Stomach (tissue), 9 donors: ENCODE results near the gene LINGO4. TPM values are rescaled to one million over a fixed set of nuclear protein-coding genes. Genes with fewer than 3 reads are reported as not detected.
"Not testable (repeated sequence)": the region's sequence is repeated elsewhere in the genome, so short reads cannot be mapped to it uniquely, and the experiment has no call there.

Experiments
- DNase-seq, 2 donors: peaks; one replicate each; pipeline versions ENCODE4 v3.0.0 to v3.0.0-alpha.2; 2013 to 2019
- H3K27ac ChIP-seq, 5 donors: fragments of 200-600 bp in 4 of 5; sonication (generic) in 4 of 5; one replicate each; pipeline ENCODE4 v1.5.1; 2013 to 2019; ENCODE audit warnings: mild to moderate bottlenecking in 1 of 5, moderate library complexity in 1 of 5
- H3K27me3 ChIP-seq, 3 donors: fragments of 200-600 bp; sonication (generic); one replicate each; pipeline ENCODE4 v1.5.1; 2017 to 2019; ENCODE audit warnings: mixed run types in 1 of 3
- H3K36me3 ChIP-seq, 4 donors: fragments of 200-600 bp; sonication (generic); 1 replicate in 3 of 4; 2 replicates in 1 of 4; pipeline ENCODE4 v1.5.1; 2016 to 2019
- H3K4me1 ChIP-seq, 4 donors: fragments of 200-600 bp; sonication (generic); one replicate each; pipeline ENCODE4 v1.5.1; 2016 to 2019
- H3K4me3 ChIP-seq, 4 donors: fragments of 200-600 bp; sonication (generic) in 3 of 4; one replicate each; pipeline ENCODE4 v1.5.1; 2016 to 2019; ENCODE audit warnings: mild to moderate bottlenecking in 1 of 4
- H3K9me3 ChIP-seq, 4 donors: fragments of 200-600 bp; sonication (generic); one replicate each; pipeline ENCODE4 v1.5.1; 2016 to 2019
- EP300 ChIP-seq: sonication (generic); formaldehyde crosslinking; IDR thresholded peaks from one replicate; pipeline ENCODE4 v1.6.1; 2017; ENCODE audit warnings: antibody characterized with exemption
- POLR2A ChIP-seq, 4 donors: fragments of 450-650 bp; IDR thresholded peaks; one replicate each; pipeline ENCODE4 v1.6.1; 2016; ENCODE audit warnings: antibody characterized with exemption in 4 of 4, control low read depth in 2 of 4, mild to moderate bottlenecking in 1 of 4, moderate library complexity in 1 of 4
- POLR2AphosphoS5 ChIP-seq, 3 donors: sonication (generic); formaldehyde crosslinking; IDR thresholded peaks; one replicate each; pipeline ENCODE4 v1.6.1; 2016; ENCODE audit warnings: antibody characterized with exemption in 3 of 3
- WGBS, 5 donors: extraction: QIAGEN DNeasy Blood & Tissue Kit in 3 of 5; methylation state at CpG; one replicate each; pipeline versions ENCODE4 v1.1.5 to v1.1.7; 2013 to 2018; 5-methylcytosine and 5-hydroxymethylcytosine counted together
- intact Hi-C: fragments of 100-400 bp; cut with DNase I; formaldehyde crosslinking; loops from one replicate; pipeline ENCODE4 v1.15.1; 2023; ENCODE audit warnings: low total_unique reads
- polyA plus RNA-seq, 3 donors: library from polyadenylated mRNA; stranded (reverse); fragments of 200-250 nt; gene quantifications; one replicate each; pipeline ENCODE4 v1.2.3, GENCODE V29; 2013
- total RNA-seq, 5 donors: library from RNA; depleted of rRNA; stranded (reverse); fragments of >200 nt; gene quantifications; one replicate each; pipeline versions ENCODE4 v1.1.0 to v1.2.3, GENCODE V29; 2014 to 2016
- TF ChIP-seq, protein P1 (sequence below), 7 experiments: fragments of 450-650 bp in 4 of 7; fragments of 200-600 bp in 3 of 7; sonication (generic) in 3 of 7; IDR thresholded peaks; one replicate each; pipeline ENCODE4 v1.5.1; 2016 to 2019; ENCODE audit warnings: antibody characterized with exemption in 7 of 7, control low read depth in 2 of 7, mild to moderate bottlenecking in 1 of 7
- donor health status: healthy with polysubstance abuse.
- donor health status: Bipolar disorder and iron deficiency.
- donor health status: healthy.

The LINGO4 gene
- total and polyA plus RNA-seq, 8 donors = 0.06 to 3.2 TPM; not detected in 6

GRCh38 chr1:151776665-151777062 lies 28.6 kb downstream of the LINGO4 start:
- intact Hi-C loops = no loop called here
- H3K4me3 ChIP-seq = no peak overlapping the region
- no peak for DNase-seq
- H3K36me3 ChIP-seq = peaks cover 10 to 85% (median 74%) of the 10 kb centered on the region in 4 donors
- no peaks in the 10 kb centered on the region for H3K27me3 ChIP-seq
- H3K9me3 ChIP-seq = no peaks in the 10 kb centered on the region
- H3K27ac ChIP-seq = no peak overlapping the region
- WGBS, 5 donors = 78 to 95% (median 88%) methylated on average over 3 of the region's 3 CpGs
- TF ChIP-seq POLR2AphosphoS5 (IDR thresholded peaks at IDR 0.05) = no peak
- TF ChIP-seq POLR2A (IDR thresholded peaks at IDR 0.05) = no peak
- TF ChIP-seq EP300 = no peak
- TF ChIP-seq, protein P1, sequence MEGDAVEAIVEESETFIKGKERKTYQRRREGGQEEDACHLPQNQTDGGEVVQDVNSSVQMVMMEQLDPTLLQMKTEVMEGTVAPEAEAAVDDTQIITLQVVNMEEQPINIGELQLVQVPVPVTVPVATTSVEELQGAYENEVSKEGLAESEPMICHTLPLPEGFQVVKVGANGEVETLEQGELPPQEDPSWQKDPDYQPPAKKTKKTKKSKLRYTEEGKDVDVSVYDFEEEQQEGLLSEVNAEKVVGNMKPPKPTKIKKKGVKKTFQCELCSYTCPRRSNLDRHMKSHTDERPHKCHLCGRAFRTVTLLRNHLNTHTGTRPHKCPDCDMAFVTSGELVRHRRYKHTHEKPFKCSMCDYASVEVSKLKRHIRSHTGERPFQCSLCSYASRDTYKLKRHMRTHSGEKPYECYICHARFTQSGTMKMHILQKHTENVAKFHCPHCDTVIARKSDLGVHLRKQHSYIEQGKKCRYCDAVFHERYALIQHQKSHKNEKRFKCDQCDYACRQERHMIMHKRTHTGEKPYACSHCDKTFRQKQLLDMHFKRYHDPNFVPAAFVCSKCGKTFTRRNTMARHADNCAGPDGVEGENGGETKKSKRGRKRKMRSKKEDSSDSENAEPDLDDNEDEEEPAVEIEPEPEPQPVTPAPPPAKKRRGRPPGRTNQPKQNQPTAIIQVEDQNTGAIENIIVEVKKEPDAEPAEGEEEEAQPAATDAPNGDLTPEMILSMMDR (IDR thresholded peaks at IDR 0.05) = no peak
- no peaks in the 10 kb centered on the region for H3K4me1 ChIP-seq

DNA sequence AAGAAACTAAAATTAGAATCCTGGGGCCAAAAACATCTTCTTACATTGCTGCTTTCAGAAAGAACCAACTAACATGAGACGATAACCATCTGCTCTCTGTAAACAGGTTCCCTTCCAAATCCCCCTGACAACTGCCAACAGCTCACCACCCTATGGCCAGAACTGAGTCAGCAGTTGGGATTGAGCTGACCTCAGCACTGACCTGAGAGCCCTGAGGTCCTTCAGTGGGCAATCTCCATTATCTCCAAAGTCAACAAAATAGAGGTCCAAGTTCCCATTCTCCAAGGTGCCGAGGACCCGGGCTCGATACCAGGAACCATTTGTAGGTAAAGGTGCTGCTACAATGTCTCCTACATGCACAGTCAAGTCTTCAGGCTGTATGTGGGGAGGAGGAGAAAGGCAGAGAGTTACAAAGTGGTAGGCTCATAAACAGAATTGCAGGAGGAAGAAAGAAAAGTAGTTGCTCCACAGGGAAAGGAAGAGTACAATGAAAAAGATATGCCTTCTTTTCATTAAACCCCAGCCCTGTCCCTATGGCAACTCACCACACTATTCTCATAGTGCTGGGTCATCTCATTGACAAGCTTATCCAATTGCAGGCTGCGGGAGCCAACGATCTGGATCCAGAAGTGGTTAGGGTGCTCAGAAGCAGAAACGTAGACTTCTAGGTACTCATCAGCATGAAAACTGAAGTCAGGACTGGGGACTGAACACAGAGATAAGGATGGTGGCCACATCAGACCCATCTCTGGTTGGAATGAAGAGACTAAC lies 29.1 kb downstream of the LINGO4 start:
- intact Hi-C loops = no loop called here
- 86 to 96% (median 93%) methylated on average over 7 of the region's 7 CpGs for WGBS, 5 donors
- H3K27me3 ChIP-seq = no peaks in the 10 kb centered on the region
- H3K27ac ChIP-seq = no peak overlapping the region
- H3K36me3 ChIP-seq = peaks cover 10 to 81% (median 71%) of the 10 kb centered on the region in 4 donors
- H3K9me3 ChIP-seq = no peaks in the 10 kb centered on the region
- TF ChIP-seq POLR2A (IDR thresholded peaks at IDR 0.05) (no peak), EP300 (no peak), POLR2AphosphoS5 (IDR thresholded peaks at IDR 0.05) (no peak)
- TF ChIP-seq, protein P1 (IDR thresholded peaks at IDR 0.05) = no peak
- no peaks in the 10 kb centered on the region for H3K4me1 ChIP-seq
- DNase-seq = no peak
- H3K4me3 ChIP-seq = no peak overlapping the region

DNA sequence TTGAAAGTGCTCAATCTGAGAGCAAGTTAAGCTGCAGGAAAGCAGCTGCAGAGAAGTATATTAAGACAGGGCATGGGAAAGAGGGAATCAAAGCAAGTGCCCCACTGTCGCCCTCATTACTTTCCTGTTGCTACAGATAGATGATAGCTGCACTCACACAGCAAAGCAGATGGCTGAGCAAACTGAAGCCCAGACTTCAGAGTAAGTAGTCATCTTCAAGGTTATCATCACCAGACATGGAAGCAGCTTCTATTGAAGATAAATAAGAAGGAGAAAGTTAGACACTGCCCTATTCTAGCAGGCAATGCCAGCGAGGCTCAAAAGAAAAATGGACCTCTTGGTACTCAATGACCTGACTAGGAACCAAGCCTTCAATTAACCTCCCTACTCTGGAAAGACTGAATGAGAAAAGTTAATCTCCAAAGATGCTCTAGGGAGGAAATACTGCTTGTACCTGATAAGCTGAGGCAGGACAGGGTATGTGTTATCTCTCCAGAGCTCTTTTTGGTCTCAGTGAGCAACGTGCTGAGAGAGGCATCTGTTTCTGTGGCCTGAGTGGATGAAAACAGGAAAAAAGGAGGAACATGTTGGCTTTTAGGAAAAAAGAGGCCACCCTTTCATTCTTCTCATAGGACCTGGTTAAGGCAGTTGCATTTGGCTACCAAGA lies 30.8 kb downstream of the LINGO4 start:
- Histone ChIP-seq H3K9me3 (no peaks in the 10 kb centered on the region), H3K27me3 (no peaks in the 10 kb centered on the region), H3K36me3 (peaks cover 10 to 64% (median 59%) of the 10 kb centered on the region in 4 donors), H3K27ac (no peak overlapping the region), H3K4me3 (no peak overlapping the region), H3K4me1 (no peaks in the 10 kb centered on the region)
- WGBS, 5 donors = 65 to 89% (median 73%) methylated on average over 3 of the region's 3 CpGs
- TF ChIP-seq EP300 (no peak), POLR2A (IDR thresholded peaks at IDR 0.05) (no peak), POLR2AphosphoS5 (IDR thresholded peaks at IDR 0.05) (no peak)
- TF ChIP-seq, protein P1 (IDR thresholded peaks at IDR 0.05) = no peak
- DNase-seq = no peak
- intact Hi-C loops = no loop called here

DNA sequence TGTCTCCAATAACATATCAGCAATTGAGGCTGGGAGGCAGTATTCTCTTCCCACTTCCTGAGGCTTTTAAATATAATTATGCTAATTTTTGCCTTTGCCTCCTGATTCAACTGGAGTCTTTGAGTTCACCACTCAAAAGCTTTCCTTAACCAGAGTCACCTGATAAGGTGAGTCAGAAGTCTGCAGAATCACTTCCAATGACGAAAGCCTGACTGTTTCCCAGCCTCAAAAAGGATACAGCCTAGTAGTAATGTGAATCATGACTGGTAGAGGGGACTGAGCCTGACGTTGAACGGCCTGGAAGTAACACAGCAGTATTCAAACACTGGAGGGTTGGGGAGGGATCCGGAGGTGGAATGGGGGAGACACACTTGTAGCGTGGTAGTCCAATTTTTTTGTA lies 31.5 kb downstream of the LINGO4 start:
- H3K36me3 ChIP-seq = peaks cover 10 to 59% (median 52%) of the 10 kb centered on the region in 4 donors
- DNase-seq = no peak
- H3K9me3 ChIP-seq = no peaks in the 10 kb centered on the region
- TF ChIP-seq EP300 (no peak), POLR2A (IDR thresholded peaks at IDR 0.05) (no peak), POLR2AphosphoS5 (IDR thresholded peaks at IDR 0.05) (no peak)
- TF ChIP-seq, protein P1 (IDR thresholded peaks at IDR 0.05) = no peak
- no peaks in the 10 kb centered on the region for H3K4me1 ChIP-seq
- WGBS, 5 donors = 75 to 87% (median 82%) methylated on average over 5 of the region's 5 CpGs
- H3K27me3 ChIP-seq = no peaks in the 10 kb centered on the region
- H3K4me3 ChIP-seq = no peak overlapping the region
- intact Hi-C loops = no loop called here
- no peak overlapping the region for H3K27ac ChIP-seq

GRCh38 chr1:151769270-151769669 lies 35.9 kb downstream of the LINGO4 start:
- H3K27me3 ChIP-seq, H3K4me3 ChIP-seq, H3K27ac ChIP-seq, H3K9me3 ChIP-seq, H3K4me1 ChIP-seq, DNase-seq, intact Hi-C loops: not testable (repeated sequence)
- WGBS, 5 donors = 91 to 92% (median 92%) methylated on average over 9 to 34 of the region's 34 CpGs; no CpG with 5 or more reads in 1 of the 5 donors
- H3K36me3 ChIP-seq = peaks cover 0 to 20% (median 12%) of the 10 kb centered on the region in 4 donors

- H3K4me3 ChIP-seq, H3K4me1 ChIP-seq, H3K9me3 ChIP-seq, intact Hi-C loops, H3K27ac ChIP-seq, H3K27me3 ChIP-seq: not testable (repeated sequence)
- H3K36me3 ChIP-seq = peaks cover 0 to 12% (median 5%) of the 10 kb centered on the region in 4 donors
- WGBS, 5 donors = 16 to 61% (median 38%) methylated on average over 2 to 5 of the region's 7 CpGs
- peak in 1 of 2 donors; percentile 20 for DNase-seq
These were observed 36.7 kb downstream of the LINGO4 start for GRCh38 chr1:151768351-151769066.
